Neural progenitor cell (in vitro differentiated cells): ENCODE measurements around the gene TRAPPC11. TPM values are rescaled to one million over a fixed set of nuclear protein-coding genes. Genes with fewer than 3 reads are reported as not detected.

Experiments used
- DNase-seq: peaks from one replicate; pipeline ENCODE4 v3.0.0-alpha.2; 2016; ENCODE audit warnings: low spot score
- H2AFZ ChIP-seq: fragments of 200-600 bp; sonication (generic); replicated peaks from 2 replicates; pipeline ENCODE4 v1.6.1; 2016; ENCODE audit warnings: antibody characterized with exemption
- H3F3A ChIP-seq: fragments of 200-600 bp; sonication (generic); 2 replicates; pipeline ENCODE4 v1.6.1; 2016; ENCODE audit warnings: antibody characterized with exemption, low read depth
- H3K27ac ChIP-seq: fragments of 200-600 bp; sonication (generic); 2 replicates; pipeline ENCODE4 v1.5.1; 2016; ENCODE audit warnings: mild to moderate bottlenecking
- H3K27me3 ChIP-seq: fragments of 200-600 bp; sonication (generic); 2 replicates; pipeline ENCODE4 v1.6.1; 2016; ENCODE audit warnings: mild to moderate bottlenecking, moderate library complexity
- H3K36me3 ChIP-seq: fragments of 200-600 bp; sonication (generic); 2 replicates; pipeline ENCODE4 v1.5.1; 2016
- H3K4me1 ChIP-seq: fragments of 200-600 bp; sonication (generic); 2 replicates; pipeline ENCODE4 v1.6.1; 2016; ENCODE audit warnings: mixed run types
- H3K4me2 ChIP-seq: fragments of 200-600 bp; sonication (generic); 2 replicates; pipeline ENCODE4 v1.6.1; 2016
- H3K4me3 ChIP-seq: fragments of 200-600 bp; sonication (generic); 2 replicates; pipeline ENCODE4 v1.5.1; 2016
- H3K79me2 ChIP-seq: fragments of 200-600 bp; sonication (generic); 2 replicates; pipeline ENCODE4 v1.6.1; 2016; ENCODE audit warnings: low read depth
- H3K9ac ChIP-seq: fragments of 200-600 bp; sonication (generic); 2 replicates; pipeline ENCODE4 v1.6.1; 2016
- H3K9me3 ChIP-seq: fragments of 200-600 bp; sonication (generic); 2 replicates; pipeline ENCODE4 v1.5.1; 2016; ENCODE audit warnings: low read depth
- H4K20me1 ChIP-seq: fragments of 200-600 bp; sonication (generic); 2 replicates; pipeline ENCODE4 v1.6.1; 2016; ENCODE audit warnings: low read depth
- H3K27ac Mint-ChIP-seq: 3 replicates; pipeline ENCODE4 v1.8.0; 2021; ENCODE audit warnings: mixed read lengths
- H3K27me3 Mint-ChIP-seq: 2 replicates; pipeline ENCODE4 v1.8.0; 2022; ENCODE audit warnings: low read depth, mild to moderate bottlenecking, inconsistent platforms, moderate library complexity, mixed read lengths; ENCODE audit not compliant: insufficient read depth
- H3K36me3 Mint-ChIP-seq: 3 replicates; pipeline ENCODE4 v1.8.0; 2021; ENCODE audit warnings: mixed read lengths
- H3K4me1 Mint-ChIP-seq: 3 replicates; pipeline ENCODE4 v1.8.0; 2021; ENCODE audit warnings: mixed read lengths
- H3K4me3 Mint-ChIP-seq: 3 replicates; pipeline ENCODE4 v1.8.0; 2021; ENCODE audit warnings: mild to moderate bottlenecking, moderate library complexity, mixed read lengths
- H3K9me3 Mint-ChIP-seq: 3 replicates; pipeline ENCODE4 v1.8.0; 2020; ENCODE audit warnings: mixed read lengths
- EZH2 ChIP-seq: fragments of 200-600 bp; sonication (generic); IDR thresholded peaks from 2 replicates; pipeline ENCODE4 v1.6.1; 2017; ENCODE audit warnings: antibody characterized with exemption, mild to moderate bottlenecking, moderate library complexity
- EZH2phosphoT487 ChIP-seq: fragments of 200-600 bp; sonication (generic); IDR thresholded peaks from 2 replicates; pipeline ENCODE4 v1.6.1; 2017; ENCODE audit warnings: antibody characterized with exemption
- total RNA-seq: library from RNA; depleted of rRNA; stranded (reverse); fragments of >200 nt; gene quantifications from 2 replicates; pipeline ENCODE4 v1.2.3, GENCODE V29; 2015; ENCODE audit warnings: low replicate concordance
- TF ChIP-seq, protein P1 (sequence below): fragments of 200-600 bp; sonication (generic); IDR thresholded peaks from 2 replicates; pipeline ENCODE4 v1.5.1; 2017; ENCODE audit warnings: antibody characterized with exemption, mild to moderate bottlenecking

The TRAPPC11 gene
- total RNA-seq, 1 donor from 2014 or later = 110 TPM

DNA sequence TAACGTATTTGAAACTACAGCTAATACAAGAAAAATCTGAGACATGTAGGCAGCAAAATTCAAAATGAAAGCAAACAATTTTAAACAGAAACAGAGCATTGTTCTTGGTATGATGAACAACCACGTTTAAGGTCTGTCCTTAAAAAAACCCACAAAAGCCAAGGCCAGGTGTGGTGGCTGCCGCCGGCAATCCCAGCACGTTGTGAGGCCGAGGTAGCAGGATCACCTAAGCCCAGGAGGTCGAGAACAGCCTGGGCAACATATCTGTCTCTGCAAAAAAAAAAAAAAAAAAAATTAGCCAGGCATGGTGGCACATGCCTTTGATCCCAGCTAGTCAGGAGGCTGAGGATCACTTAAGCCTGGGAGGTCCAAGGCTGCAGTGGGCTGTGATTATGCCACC lies 13.8 kb upstream of the TRAPPC11 start:
- no peaks in the 10 kb centered on the region for H3K27me3 ChIP-seq
- H3K36me3 ChIP-seq = peaks cover 18% of the 10 kb centered on the region
- H3K4me2 ChIP-seq = no peak overlapping the region
- H3K4me1 ChIP-seq = no peaks in the 10 kb centered on the region
- no peak for DNase-seq
- H3K27me3 Mint-ChIP-seq = no peaks in the 10 kb centered on the region
- H3K36me3 Mint-ChIP-seq = peaks cover 18% of the 10 kb centered on the region
- no peak overlapping the region for H3K9ac ChIP-seq
- no peaks in the 10 kb centered on the region for H3K9me3 ChIP-seq
- no peak overlapping the region for H3K4me3 ChIP-seq
- H3K9me3 Mint-ChIP-seq = no peaks in the 10 kb centered on the region
- TF ChIP-seq EZH2 (no peak), EZH2phosphoT487 (no peak)
- H3K27ac Mint-ChIP-seq = no peak overlapping the region
- H3K27ac ChIP-seq = no peak overlapping the region
- H3K4me1 Mint-ChIP-seq = no peaks in the 10 kb centered on the region
- no peak overlapping the region for H3K4me3 Mint-ChIP-seq
- H3F3A ChIP-seq = no peaks in the 10 kb centered on the region
- no peak overlapping the region for H2AFZ ChIP-seq
- H4K20me1 ChIP-seq = no peaks in the 10 kb centered on the region
- H3K79me2 ChIP-seq = no peaks in the 10 kb centered on the region

DNA sequence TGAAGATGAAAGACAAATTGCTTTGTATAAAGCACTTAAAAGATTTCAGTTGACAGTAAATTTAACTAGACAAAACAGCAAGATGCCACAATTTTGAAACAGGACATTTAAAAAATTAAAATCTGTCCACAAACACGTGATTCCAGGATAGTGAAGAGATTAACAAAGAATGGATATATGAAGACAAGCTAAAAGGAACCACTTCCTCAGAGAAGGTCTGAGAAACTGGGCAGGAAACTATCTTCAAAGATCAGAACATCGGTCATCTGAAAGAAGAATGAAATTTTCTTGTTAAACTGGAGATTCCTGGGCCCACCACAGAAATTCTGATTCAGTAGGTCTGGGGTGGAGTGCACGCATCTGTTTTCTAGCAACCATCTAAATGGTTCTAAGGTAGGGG lies 1.5 kb upstream of the TRAPPC11 start:
- H3K4me2 ChIP-seq = peak overlapping the region; percentile 86
- H3K27ac ChIP-seq = no peak overlapping the region
- peaks cover 6% of the 10 kb centered on the region for H3F3A ChIP-seq
- no peak overlapping the region for H3K27ac Mint-ChIP-seq
- peaks cover 6% of the 10 kb centered on the region for H3K4me1 ChIP-seq
- H3K79me2 ChIP-seq = peaks cover 59% of the 10 kb centered on the region
- TF ChIP-seq, protein P1, sequence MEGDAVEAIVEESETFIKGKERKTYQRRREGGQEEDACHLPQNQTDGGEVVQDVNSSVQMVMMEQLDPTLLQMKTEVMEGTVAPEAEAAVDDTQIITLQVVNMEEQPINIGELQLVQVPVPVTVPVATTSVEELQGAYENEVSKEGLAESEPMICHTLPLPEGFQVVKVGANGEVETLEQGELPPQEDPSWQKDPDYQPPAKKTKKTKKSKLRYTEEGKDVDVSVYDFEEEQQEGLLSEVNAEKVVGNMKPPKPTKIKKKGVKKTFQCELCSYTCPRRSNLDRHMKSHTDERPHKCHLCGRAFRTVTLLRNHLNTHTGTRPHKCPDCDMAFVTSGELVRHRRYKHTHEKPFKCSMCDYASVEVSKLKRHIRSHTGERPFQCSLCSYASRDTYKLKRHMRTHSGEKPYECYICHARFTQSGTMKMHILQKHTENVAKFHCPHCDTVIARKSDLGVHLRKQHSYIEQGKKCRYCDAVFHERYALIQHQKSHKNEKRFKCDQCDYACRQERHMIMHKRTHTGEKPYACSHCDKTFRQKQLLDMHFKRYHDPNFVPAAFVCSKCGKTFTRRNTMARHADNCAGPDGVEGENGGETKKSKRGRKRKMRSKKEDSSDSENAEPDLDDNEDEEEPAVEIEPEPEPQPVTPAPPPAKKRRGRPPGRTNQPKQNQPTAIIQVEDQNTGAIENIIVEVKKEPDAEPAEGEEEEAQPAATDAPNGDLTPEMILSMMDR = no peak
- no peak for TF ChIP-seq EZH2phosphoT487
- TF ChIP-seq EZH2 = no peak
- peaks cover 17% of the 10 kb centered on the region for H3K36me3 Mint-ChIP-seq
- H3K9me3 Mint-ChIP-seq = no peaks in the 10 kb centered on the region
- H3K4me3 ChIP-seq = peak overlapping the region; percentile 83
- no peak overlapping the region for H3K9ac ChIP-seq
- peak overlapping the region; percentile 92 for H3K4me3 Mint-ChIP-seq
- H3K36me3 ChIP-seq = peaks cover 3% of the 10 kb centered on the region
- H3K27me3 ChIP-seq = no peaks in the 10 kb centered on the region
- H3K27me3 Mint-ChIP-seq = peaks cover 2% of the 10 kb centered on the region
- peaks cover 23% of the 10 kb centered on the region for H3K4me1 Mint-ChIP-seq
- no peaks in the 10 kb centered on the region for H3K9me3 ChIP-seq
- DNase-seq = no peak
- H4K20me1 ChIP-seq = no peaks in the 10 kb centered on the region
- H2AFZ ChIP-seq = no peak overlapping the region

DNA sequence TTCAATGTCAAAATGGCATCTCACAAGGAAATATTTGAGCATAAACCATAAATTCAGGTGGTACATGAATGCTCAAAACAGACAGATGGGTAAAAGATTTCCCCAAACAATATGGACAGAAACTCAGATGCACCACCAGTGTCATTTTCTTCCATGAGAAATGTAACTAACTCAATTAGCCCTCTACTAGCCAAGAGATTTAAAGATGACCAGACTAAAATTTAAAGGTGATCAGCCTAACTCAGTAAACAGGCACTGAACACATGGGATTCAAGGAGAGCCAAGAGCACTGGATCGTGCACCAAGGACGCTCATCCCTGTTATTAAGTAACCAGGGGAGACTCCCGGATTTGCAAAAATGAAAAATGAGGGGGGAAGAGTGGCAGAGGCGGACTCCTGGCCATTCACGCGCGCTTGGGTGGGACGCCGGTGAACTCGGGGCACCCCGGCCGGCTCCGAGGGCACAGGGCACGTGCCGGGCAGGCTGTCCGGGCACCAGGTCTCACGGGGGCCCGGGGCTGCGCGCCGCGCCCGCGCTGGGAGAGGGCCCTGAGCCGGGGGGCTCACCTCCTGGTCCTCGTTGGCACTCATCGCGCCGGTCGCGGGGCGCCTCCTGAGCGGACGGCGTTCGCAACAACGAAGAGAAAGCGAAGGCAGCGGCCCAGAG lies 598 bp upstream of the TRAPPC11 start:
- H3K79me2 ChIP-seq = peaks cover 68% of the 10 kb centered on the region
- H3K36me3 ChIP-seq = peaks cover 3% of the 10 kb centered on the region
- peaks cover 6% of the 10 kb centered on the region for H3K4me1 ChIP-seq
- Mint-ChIP-seq H3K4me3 (peak overlapping the region; percentile 92), H3K9me3 (no peaks in the 10 kb centered on the region), H3K27ac (peak overlapping the region; percentile 95), H3K4me1 (peaks cover 23% of the 10 kb centered on the region), H3K27me3 (peaks cover 2% of the 10 kb centered on the region), H3K36me3 (peaks cover 10% of the 10 kb centered on the region)
- H4K20me1 ChIP-seq = no peaks in the 10 kb centered on the region
- H3K4me3 ChIP-seq = peak overlapping the region; percentile 83
- no peaks in the 10 kb centered on the region for H3K9me3 ChIP-seq
- peak overlapping the region; percentile 82 for H2AFZ ChIP-seq
- no peak overlapping the region for H3K27ac ChIP-seq
- H3K27me3 ChIP-seq = no peaks in the 10 kb centered on the region
- peak overlapping the region; percentile 58 for H3K9ac ChIP-seq
- DNase-seq = peak; percentile 49
- peaks cover 6% of the 10 kb centered on the region for H3F3A ChIP-seq
- TF ChIP-seq EZH2 (no peak), EZH2phosphoT487 (no peak)
- TF ChIP-seq, protein P1 = no peak
- H3K4me2 ChIP-seq = peak overlapping the region; percentile 86

DNA sequence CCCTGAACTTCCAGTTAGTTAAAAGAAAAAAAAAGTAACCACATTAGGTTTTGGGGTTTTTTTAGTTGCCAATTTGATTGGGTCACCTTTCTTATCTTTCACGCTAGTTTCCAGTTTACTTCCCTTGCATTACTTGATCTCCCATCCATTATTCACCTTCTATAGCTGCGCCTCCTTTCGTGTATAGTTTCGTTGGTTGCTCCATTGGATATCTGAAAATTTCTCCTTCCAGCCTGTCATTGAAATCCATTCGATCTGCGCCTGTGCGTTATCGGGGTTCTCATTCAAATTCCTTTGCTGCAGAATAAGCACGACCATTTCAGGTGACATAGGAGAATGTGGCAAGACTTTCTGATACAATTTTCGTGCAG lies 764 bp downstream of the TRAPPC11 start:
- H3K4me3 Mint-ChIP-seq = peak overlapping the region; percentile 91
- Histone ChIP-seq H3K4me2 (peak overlapping the region; percentile 81), H3F3A (peaks cover 6% of the 10 kb centered on the region), H3K36me3 (peaks cover 3% of the 10 kb centered on the region), H3K79me2 (peaks cover 68% of the 10 kb centered on the region), H3K4me1 (peaks cover 6% of the 10 kb centered on the region), H3K27me3 (no peaks in the 10 kb centered on the region), H3K4me3 (peak overlapping the region; percentile 83), H3K9me3 (no peaks in the 10 kb centered on the region), H2AFZ (peak overlapping the region; percentile 94), H3K9ac (peak overlapping the region; percentile 93), H4K20me1 (no peaks in the 10 kb centered on the region), H3K27ac (peak overlapping the region; percentile 93)
- peak overlapping the region; percentile 34 for H3K27ac Mint-ChIP-seq
- peaks cover 6% of the 10 kb centered on the region for H3K36me3 Mint-ChIP-seq
- peak; percentile 11 for DNase-seq
- peaks cover 23% of the 10 kb centered on the region for H3K4me1 Mint-ChIP-seq
- TF ChIP-seq EZH2 = no peak
- TF ChIP-seq EZH2phosphoT487 = no peak
- TF ChIP-seq, protein P1 = no peak
- H3K27me3 Mint-ChIP-seq = peaks cover 2% of the 10 kb centered on the region
- no peaks in the 10 kb centered on the region for H3K9me3 Mint-ChIP-seq
